ENCODE data around the gene SRMS.

- TF ChIP-seq CTCF (conservative IDR thresholded peaks at IDR 0.05; ENCODE audit: low read length): no peak
- no peak for TF ChIP-seq EZH2phosphoT487 (IDR thresholded peaks at IDR 0.05; ENCODE audit: borderline replicate concordance)
Measured at GRCh38 chr20:63577317-63577894, 29.9 kb upstream of the SRMS start.

Measured in Loucy (cell line).